Measurements from ENCODE around the gene MEA1.

DNA sequence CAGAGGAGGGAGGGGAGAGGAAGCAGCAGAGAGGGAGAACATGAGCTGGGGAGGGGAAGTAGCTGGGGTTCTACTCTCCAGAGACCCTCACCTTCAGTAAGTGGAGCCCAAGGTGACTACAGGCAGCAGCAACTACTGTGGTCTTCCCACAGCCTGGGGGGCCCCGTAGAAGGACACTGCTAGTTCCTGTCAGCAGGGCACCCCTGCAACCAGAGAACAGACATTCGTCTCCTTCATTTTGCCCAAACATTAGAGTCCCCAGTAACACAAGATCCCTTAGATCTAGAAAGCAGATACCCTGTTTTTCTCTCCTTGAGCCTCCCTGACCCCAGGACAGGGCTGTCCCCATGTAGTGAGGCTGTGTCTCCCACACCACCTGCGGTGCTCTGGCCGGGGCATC lies 45.0 kb downstream of the MEA1 start:
- TF ChIP-seq JUND (IDR thresholded peaks at IDR 0.05) (no peak), SRF (IDR thresholded peaks at IDR 0.05; ENCODE audit: low read depth) (no peak)
- TF ChIP-seq, protein P1, sequence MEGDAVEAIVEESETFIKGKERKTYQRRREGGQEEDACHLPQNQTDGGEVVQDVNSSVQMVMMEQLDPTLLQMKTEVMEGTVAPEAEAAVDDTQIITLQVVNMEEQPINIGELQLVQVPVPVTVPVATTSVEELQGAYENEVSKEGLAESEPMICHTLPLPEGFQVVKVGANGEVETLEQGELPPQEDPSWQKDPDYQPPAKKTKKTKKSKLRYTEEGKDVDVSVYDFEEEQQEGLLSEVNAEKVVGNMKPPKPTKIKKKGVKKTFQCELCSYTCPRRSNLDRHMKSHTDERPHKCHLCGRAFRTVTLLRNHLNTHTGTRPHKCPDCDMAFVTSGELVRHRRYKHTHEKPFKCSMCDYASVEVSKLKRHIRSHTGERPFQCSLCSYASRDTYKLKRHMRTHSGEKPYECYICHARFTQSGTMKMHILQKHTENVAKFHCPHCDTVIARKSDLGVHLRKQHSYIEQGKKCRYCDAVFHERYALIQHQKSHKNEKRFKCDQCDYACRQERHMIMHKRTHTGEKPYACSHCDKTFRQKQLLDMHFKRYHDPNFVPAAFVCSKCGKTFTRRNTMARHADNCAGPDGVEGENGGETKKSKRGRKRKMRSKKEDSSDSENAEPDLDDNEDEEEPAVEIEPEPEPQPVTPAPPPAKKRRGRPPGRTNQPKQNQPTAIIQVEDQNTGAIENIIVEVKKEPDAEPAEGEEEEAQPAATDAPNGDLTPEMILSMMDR (IDR thresholded peaks at IDR 0.05 in 2 of 3, conservative IDR thresholded peaks at IDR 0.05 in 1 of 3; ENCODE audit: borderline replicate concordance in 1 of 3, insufficient read depth in 1 of 3, low read depth in 2 of 3, low read length in 2 of 3) = no peak
